ENCODE data around the gene LGALS7. TPM values are rescaled to one million over a fixed set of nuclear protein-coding genes. Genes with fewer than 3 reads are reported as not detected.

Gene LGALS7
- total and polyA plus RNA-seq, 2 of the 4 experiments (the other 2 are of a cell fraction) = not detected

- no peak overlapping the region for H3K14ac ChIP-seq (replicated peaks; ENCODE audit: low read depth, low read length)
- no peak overlapping the region; the same call in 1 of the 2 replicates for H3K4ac ChIP-seq (ENCODE audit: low read depth, low read length)
- no peak for DNase-seq
- H4K91ac ChIP-seq (ENCODE audit: insufficient read depth, low read depth, low read length) = no peak overlapping the region
- no peak overlapping the region for H3K4me2 ChIP-seq (ENCODE audit: low read depth, low read length)
- peak overlapping the region in 1 of 2 experiments; percentile 46; a peak in 2 of 4 replicates for H4K8ac ChIP-seq (ENCODE audit: low read depth in 2 of 2, low read length in 2 of 2)
- WGBS, 2 experiments (ENCODE audit: extremely low coverage in 2 of 2, insufficient read length in 1 of 2) = no CpG with 5 or more reads among the region's 1 CpG
- no peak overlapping the region for H2AK9ac ChIP-seq (replicated peaks; ENCODE audit: low read depth, low read length, poor library complexity)
- H3K4me3 ChIP-seq (ENCODE audit: insufficient read depth, low read depth, low read length) = no peak overlapping the region
- no peak overlapping the region for H2AK5ac ChIP-seq (ENCODE audit: low read depth, low read length)
- CTCF ChIA-PET = no interaction called here
- H4K20me1 ChIP-seq (ENCODE audit: insufficient read depth, low read length) = no peaks in the 10 kb centered on the region
- POLR2A ChIA-PET (ENCODE audit: unreplicated experiment) = no interaction called here
- H2BK5ac ChIP-seq (ENCODE audit: low read depth, low read length, poor library complexity, severe bottlenecking) = no peak overlapping the region
- H3K56ac ChIP-seq (ENCODE audit: extremely low read depth, insufficient read depth, low read length) = no peak overlapping the region
- no peak overlapping the region for H3K23ac ChIP-seq (ENCODE audit: low read depth, low read length)
- H4K5ac ChIP-seq (ENCODE audit: low read depth, low read length) = no peak overlapping the region
- intact Hi-C loops (cut with micrococcal nuclease) (no loop called here), dilution Hi-C loops (cut with HindIII; ENCODE audit: low sequenced_read_pairs, unreplicated experiment) (no loop called here), in situ Hi-C loops (cut with MboI; ENCODE audit: low sequenced_read_pairs) (no loop called here)
- H3K9ac ChIP-seq (ENCODE audit: low read depth, low read length) = no peak overlapping the region
- H3K27me3 ChIP-seq (ENCODE audit: control insufficient read depth, insufficient read depth, low read length) = peaks cover 2% of the 10 kb centered on the region; the same call in 1 of the 2 replicates
- no peak for TF ChIP-seq RAD21 (IDR thresholded peaks at IDR 0.05; ENCODE audit: low read length)
- TF ChIP-seq RFX5 (IDR thresholded peaks at IDR 0.05; ENCODE audit: low read depth, low read length) = no peak
- TF ChIP-seq FOS (IDR thresholded peaks at IDR 0.05; ENCODE audit: low read depth, low read length) = no peak
- H3K4me1 ChIP-seq (ENCODE audit: control insufficient read depth, insufficient read depth, low read length) = no peaks in the 10 kb centered on the region
- H2BK20ac ChIP-seq (ENCODE audit: low read depth, low read length) = no peak overlapping the region
- no peaks in the 10 kb centered on the region for H3K9me3 ChIP-seq (ENCODE audit: control insufficient read depth, insufficient read depth, low read length)
- no peaks in the 10 kb centered on the region for H3K36me3 ChIP-seq (ENCODE audit: control insufficient read depth, insufficient read depth, low read length)
- no peaks in the 10 kb centered on the region for H3K79me1 ChIP-seq (ENCODE audit: low read depth in 1 of 2, low read length in 2 of 2)
- H2BK120ac ChIP-seq (ENCODE audit: low read depth, low read length) = no peak overlapping the region
- no peak overlapping the region for H2BK15ac ChIP-seq (ENCODE audit: low read depth, low read length)
- no TSS peak for BruUV-seq (replicated peaks)
- peak overlapping the region; percentile 84 for H2AFZ ChIP-seq (replicated peaks; ENCODE audit: low read length, poor library complexity)
- no peak for ATAC-seq (ENCODE audit: low read depth)
- H3K9me1 ChIP-seq (ENCODE audit: insufficient read depth, low read length) = no peaks in the 10 kb centered on the region; the same call in 1 of the 2 replicates
- H3K27ac ChIP-seq (ENCODE audit: insufficient read depth, low read length) = no peak overlapping the region
- H3K18ac ChIP-seq (ENCODE audit: low read depth, low read length) = no peak overlapping the region
These were observed 31.9 kb upstream of the LGALS7 start for GRCh38 chr19:38805180-38805579.
